H1 (cell line): Measurements from ENCODE around the gene TMIGD1. TPM values are rescaled to one million over a fixed set of nuclear protein-coding genes. Genes with fewer than 3 reads are reported as not detected.

Experiments used
- CTCF ChIA-PET: fragments of 300-600 bp; sonication (Branson Sonifier 250); formaldehyde crosslinking; loops from one replicate; lab custom pipeline; 2021; ENCODE audit not compliant: partially characterized antibody; lab: Charles Lee
- POLR2A ChIA-PET: fragments of 300-600 bp; sonication (Branson Sonifier 250); formaldehyde crosslinking; loops from one replicate; lab custom pipeline; 2021; ENCODE audit warnings: inconsistent platforms; ENCODE audit not compliant: partially characterized antibody; lab: Charles Lee
- DNase-seq, 2 experiments: peaks; one replicate each; pipeline versions ENCODE4 v3.0.0 to v3.0.0-alpha.2; 2010 to 2022; ENCODE audit warnings: low spot score in 2 of 2, low read depth in 1 of 2, mixed read lengths in 1 of 2
- FAIRE-seq: peaks from 2 replicates; lab custom pipeline; 2011; peaks lifted over from hg19 to GRCh38; lab: Jason Lieb, UNC
- H2AFZ ChIP-seq: 2 replicates; pipeline ENCODE4 v1.8.1; 2012; ENCODE audit warnings: low read length, inconsistent platforms
- H2AK5ac ChIP-seq: 2 replicates; pipeline ENCODE4 v1.6.1; 2013; ENCODE audit warnings: low read depth, low read length
- H2BK120ac ChIP-seq: replicated peaks from 2 replicates; pipeline ENCODE3; 2013; ENCODE audit warnings: low read depth, low read length, inconsistent platforms
- H2BK12ac ChIP-seq: 2 replicates; pipeline ENCODE4 v1.6.1; 2013; ENCODE audit warnings: low read depth, low read length
- H2BK15ac ChIP-seq: 2 replicates; pipeline ENCODE4 v1.6.1; 2013; ENCODE audit warnings: low read length
- H2BK20ac ChIP-seq: 2 replicates; pipeline ENCODE4 v1.6.1; 2013; ENCODE audit warnings: low read length
- H2BK5ac ChIP-seq: 2 replicates; pipeline ENCODE4 v1.6.1; 2013; ENCODE audit warnings: low read depth, low read length
- H3K14ac ChIP-seq: 2 replicates; pipeline ENCODE4 v1.6.1; 2013; ENCODE audit warnings: inconsistent platforms; ENCODE audit not compliant: insufficient read length
- H3K18ac ChIP-seq: 2 replicates; pipeline ENCODE4 v1.6.1; 2013; ENCODE audit warnings: low read length; ENCODE audit errors: extremely low read depth
- H3K23ac ChIP-seq: 2 replicates; pipeline ENCODE4 v1.6.1; 2013; ENCODE audit warnings: inconsistent platforms; ENCODE audit not compliant: insufficient read length
- H3K23me2 ChIP-seq: 2 replicates; pipeline ENCODE4 v1.6.1; 2013; ENCODE audit warnings: low read depth, low read length
- H3K27ac ChIP-seq: 2 replicates; pipeline ENCODE4 v1.6.1; 2011; ENCODE audit warnings: low read depth, low read length, inconsistent platforms
- H3K27me3 ChIP-seq, 4 experiments: replicated peaks in 1 of 4; 1 replicate in 1 of 4; 2 replicates in 3 of 4; pipeline versions ENCODE4 v1.6.1 to v1.8.1; 2011 to 2013; ENCODE audit warnings: low read length in 3 of 4, mild to moderate bottlenecking in 3 of 4, inconsistent platforms in 2 of 4, mixed read lengths in 2 of 4, moderate library complexity in 1 of 4; ENCODE audit not compliant: control insufficient read depth in 3 of 4, insufficient read depth in 3 of 4; ENCODE audit errors: extremely low read depth in 1 of 4
- H3K36me3 ChIP-seq, 4 experiments: 2 replicates each; pipeline versions ENCODE4 v1.6.1 to v1.8.1; 2011 to 2013; ENCODE audit warnings: mild to moderate bottlenecking in 4 of 4, low read length in 3 of 4, moderate library complexity in 2 of 4, control low read depth in 1 of 4, inconsistent platforms in 1 of 4; ENCODE audit not compliant: insufficient read depth in 4 of 4, control insufficient read depth in 2 of 4
- H3K4ac ChIP-seq: replicated peaks from 2 replicates; pipeline ENCODE3; 2013; ENCODE audit warnings: low read length, low read depth, mixed read lengths, inconsistent platforms; ENCODE audit not compliant: insufficient read length
- H3K4me1 ChIP-seq, 4 experiments: replicated peaks in 1 of 4; 1 replicate in 1 of 4; 2 replicates in 3 of 4; pipeline versions ENCODE4 v1.6.1 to v1.8.1; 2011 to 2013; ENCODE audit warnings: low read length in 3 of 4, inconsistent platforms in 2 of 4, mixed read lengths in 1 of 4; ENCODE audit not compliant: insufficient read depth in 4 of 4, control insufficient read depth in 3 of 4
- H3K4me2 ChIP-seq, 2 experiments: 2 replicates each; pipeline versions ENCODE4 v1.6.1 to v1.8.1; 2011 to 2013; ENCODE audit warnings: low read depth in 2 of 2, low read length in 2 of 2, control low read depth in 1 of 2, inconsistent platforms in 1 of 2, mild to moderate bottlenecking in 1 of 2; ENCODE audit not compliant: insufficient read depth in 1 of 2
- H3K4me3 ChIP-seq, 4 experiments: fragments of 200-600, 300-600 bp in 1 of 4; sonication (generic), shearing (Covaris generic), sonication (Bioruptor Twin) in 1 of 4; 2 replicates each; pipeline versions ENCODE4 v1.5.1 to v1.8.1; 2011 to 2016; ENCODE audit warnings: low read length in 4 of 4, low read depth in 3 of 4, control low read depth in 2 of 4, inconsistent platforms in 2 of 4, mild to moderate bottlenecking in 2 of 4, mixed read lengths in 1 of 4, moderate library complexity in 1 of 4; ENCODE audit not compliant: insufficient read depth in 2 of 4; ENCODE audit errors: extremely low read depth in 1 of 4
- H3K56ac ChIP-seq: replicated peaks from 2 replicates; pipeline ENCODE3; 2013; ENCODE audit warnings: low read depth, mild to moderate bottlenecking, mixed read lengths, low read length, inconsistent platforms; ENCODE audit not compliant: insufficient read length
- H3K79me1 ChIP-seq: 2 replicates; pipeline ENCODE4 v1.6.1; 2013; ENCODE audit warnings: low read depth, low read length, control low read depth
- H3K79me2 ChIP-seq, 2 experiments: 2 replicates each; pipeline versions ENCODE4 v1.6.1 to v1.8.1; 2012 to 2013; ENCODE audit warnings: low read length in 2 of 2, mild to moderate bottlenecking in 2 of 2, inconsistent platforms in 1 of 2; ENCODE audit not compliant: insufficient read depth in 2 of 2, control insufficient read depth in 1 of 2
- H3K9ac ChIP-seq, 4 experiments: replicated peaks in 1 of 4; 1 replicate in 1 of 4; 2 replicates in 3 of 4; pipeline versions ENCODE4 v1.6.1 to v1.8.1; 2011 to 2013; ENCODE audit warnings: low read depth in 3 of 4, low read length in 3 of 4, control low read depth in 2 of 4, mild to moderate bottlenecking in 2 of 4, moderate library complexity in 2 of 4, inconsistent platforms in 1 of 4; ENCODE audit errors: extremely low read depth in 1 of 4
- H3K9me3 ChIP-seq, 2 experiments: 2 replicates each; pipeline versions ENCODE4 v1.6.1 to v1.8.1; 2012 to 2013; ENCODE audit warnings: mild to moderate bottlenecking in 2 of 2, moderate library complexity in 2 of 2, control low read depth in 1 of 2, inconsistent platforms in 1 of 2, low read depth in 1 of 2, low read length in 1 of 2, mixed read lengths in 1 of 2; ENCODE audit not compliant: insufficient read depth in 2 of 2
- H4K20me1 ChIP-seq, 2 experiments: replicated peaks in 1 of 2; 2 replicates each; pipeline versions ENCODE3 to v1.8.1; 2011 to 2013; ENCODE audit warnings: inconsistent platforms in 2 of 2, low read length in 2 of 2, mild to moderate bottlenecking in 1 of 2; ENCODE audit not compliant: insufficient read depth in 2 of 2, control insufficient read depth in 1 of 2
- H4K5ac ChIP-seq: 2 replicates; pipeline ENCODE4 v1.6.1; 2013; ENCODE audit warnings: low read length, low read depth, mixed read lengths, inconsistent platforms; ENCODE audit not compliant: insufficient read length
- H4K8ac ChIP-seq: 2 replicates; pipeline ENCODE4 v1.8.0; 2013; ENCODE audit warnings: mild to moderate bottlenecking, moderate library complexity, low read length, inconsistent platforms; ENCODE audit not compliant: insufficient read depth; ENCODE audit errors: extremely low read depth
- H4K91ac ChIP-seq: replicated peaks from 2 replicates; pipeline ENCODE3; 2013; ENCODE audit warnings: low read length, mixed read lengths, inconsistent platforms; ENCODE audit not compliant: insufficient read length
- CEBPB ChIP-seq: IDR thresholded peaks from 2 replicates; pipeline ENCODE4 v1.6.1; 2012; ENCODE audit warnings: low read depth, low read length
- GTF2F1 ChIP-seq: IDR thresholded peaks from 2 replicates; pipeline ENCODE4 v1.6.1; 2012; ENCODE audit warnings: low read depth, low read length, improper control_type of control experiment, borderline replicate concordance
- WGBS, 2 experiments: shearing (Covaris generic) in 1 of 2; methylation state at CpG; one replicate each; pipeline versions ENCODE4 v1.1.6 to v1.1.7; 2013 to 2015; ENCODE audit warnings: low lambda C conversion rate in 2 of 2, mixed read lengths in 2 of 2, inconsistent platforms in 1 of 2, low coverage in 1 of 2, missing lambda C conversion rate in 1 of 2; ENCODE audit not compliant: insufficient replicate concordance in 2 of 2, insufficient coverage in 1 of 2, insufficient read length in 1 of 2; ENCODE audit errors: extremely low coverage in 1 of 2, missing lambda C conversion rate in 1 of 2; 5-methylcytosine and 5-hydroxymethylcytosine counted together
- polyA plus RNA-seq, 7 experiments: library from polyadenylated mRNA; depleted of rRNA in 3 of 7; stranded (reverse) in 5 of 7; unstranded in 2 of 7; fragments of >200 nt in 5 of 7; fragments of 200-250 nt in 2 of 7; gene quantifications; 1 replicate in 5 of 7; 2 replicates in 1 of 7; 4 replicates in 1 of 7; pipeline versions ENCODE4 v1.2.1 to v1.2.3, GENCODE V29; 2011 to 2013; ENCODE audit warnings: missing spikeins in 2 of 7, mixed read lengths in 2 of 7
- total RNA-seq: library from RNA; stranded (reverse); fragmentation: NEBNext Ultra II Directional; extraction: Animal tissue kit (Norgen Biotek cat#: 25700); gene quantifications from 2 replicates; pipeline ENCODE4 v1.2.1, GENCODE V29; 2021
- TF ChIP-seq, protein P1 (sequence below): IDR thresholded peaks from 2 replicates; pipeline ENCODE4 v1.6.1; 2011; ENCODE audit warnings: low read depth, mild to moderate bottlenecking, low read length; ENCODE audit not compliant: insufficient read depth

TMIGD1 gene
- total and polyA plus RNA-seq, 2 of the 8 experiments (the other 6 are each of a cell fraction or from before 2014, with no cell fraction given) = not detected

DNA sequence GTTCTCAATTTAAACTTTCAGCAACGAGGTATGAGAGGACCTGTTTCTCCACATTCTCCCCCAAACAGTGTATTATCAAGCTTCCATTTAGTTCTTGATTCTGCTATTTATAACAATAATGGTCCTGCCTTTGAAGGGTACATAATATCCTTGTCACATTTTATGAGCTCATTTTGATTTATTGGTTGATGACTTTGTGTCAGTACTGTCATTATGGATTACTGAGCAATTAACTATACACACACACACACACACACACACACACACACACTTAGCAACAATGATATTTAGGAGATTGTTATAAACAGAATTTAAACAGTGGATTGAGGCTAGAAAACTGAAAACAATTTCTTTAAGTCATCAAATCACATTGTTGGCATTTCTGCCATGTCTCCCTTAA is 7.0 kb downstream of the TMIGD1 start:
- no peak overlapping the region for H3K9ac ChIP-seq
- no peak overlapping the region for H2AK5ac ChIP-seq
- H2BK120ac ChIP-seq = no peak overlapping the region
- no peak overlapping the region for H3K4ac ChIP-seq
- no peak overlapping the region for H4K8ac ChIP-seq
- FAIRE-seq = no peak
- H4K91ac ChIP-seq = no peak overlapping the region
- no peak overlapping the region for H3K23ac ChIP-seq
- no peak overlapping the region for H3K27ac ChIP-seq
- H3K79me2 ChIP-seq = no peaks in the 10 kb centered on the region
- H2AFZ ChIP-seq = no peak overlapping the region
- no peak overlapping the region for H4K5ac ChIP-seq
- no peak overlapping the region for H2BK20ac ChIP-seq
- POLR2A ChIA-PET = interaction anchor here (1.7 kb wide), 1 partner anchor 35 kb away, joined by 5 read pairs; the partner anchor contains the start of gene BLMH
- 71% methylated on average over 1 of the region's 1 CpG; no CpG with 5 or more reads in 1 of the 2 experiments for WGBS, 2 experiments
- no peaks in the 10 kb centered on the region for H3K79me1 ChIP-seq
- H3K56ac ChIP-seq = no peak overlapping the region
- H3K36me3 ChIP-seq = no peaks in the 10 kb centered on the region
- H3K18ac ChIP-seq = no peak overlapping the region
- no peaks in the 10 kb centered on the region for H4K20me1 ChIP-seq
- H3K4me3 ChIP-seq = no peak overlapping the region
- no peaks in the 10 kb centered on the region for H3K23me2 ChIP-seq
- no peak overlapping the region for H3K4me2 ChIP-seq
- no peaks in the 10 kb centered on the region for H3K9me3 ChIP-seq
- TF ChIP-seq, protein P1, sequence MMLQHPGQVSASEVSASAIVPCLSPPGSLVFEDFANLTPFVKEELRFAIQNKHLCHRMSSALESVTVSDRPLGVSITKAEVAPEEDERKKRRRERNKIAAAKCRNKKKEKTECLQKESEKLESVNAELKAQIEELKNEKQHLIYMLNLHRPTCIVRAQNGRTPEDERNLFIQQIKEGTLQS = no peak
- TF ChIP-seq GTF2F1 (no peak), CEBPB (no peak)
- TF ChIP-seq, all 59 proteins: peak for 0
- Histone ChIP-seq H2BK12ac (no peak overlapping the region), H2BK15ac (no peak overlapping the region), H3K27me3 (no peaks in the 10 kb centered on the region), H3K14ac (no peak overlapping the region), H3K4me1 (no peaks in the 10 kb centered on the region), H2BK5ac (no peak overlapping the region)
- CTCF ChIA-PET = interaction anchor here (0.8 to 4.3 kb wide), 3 partner anchors 11 to 26 kb away, joined by 3 to 57 read pairs (median 6); no protein-coding TSS in a partner anchor
- DNase-seq = no peak
